Measurements from ENCODE around the gene WDR55.

GRCh38 chr5:140633501-140633900, 31.2 kb upstream of the WDR55 start:
- no peak for TF ChIP-seq CTCF (IDR thresholded peaks at IDR 0.05; ENCODE audit: low read depth, low read length)
- no peak for TF ChIP-seq EZH2phosphoT487 (IDR thresholded peaks at IDR 0.05; ENCODE audit: low read depth)
